HEK293T (cell line): ENCODE measurements around the gene DPY30.
"Not testable (repeated sequence)": the region's sequence is repeated elsewhere in the genome, so short reads cannot be mapped to it uniquely, and the experiment has no call there.

Experiments used
- CTCF ChIA-PET: fragments of 350-600 bp; formaldehyde crosslinking; extraction: SDS; loops from one replicate; lab custom pipeline; 2021; ENCODE audit warnings: antibody characterized with exemption, inconsistent platforms; lab: Yijun Ruan, JAX
- POLR2A ChIA-PET: fragments of 350-600 bp; formaldehyde crosslinking; extraction: SDS; loops from one replicate; lab custom pipeline; 2020; ENCODE audit warnings: antibody characterized with exemption, inconsistent platforms; lab: Yijun Ruan, JAX
- DNase-seq: peaks from one replicate; pipeline ENCODE4 v3.0.0; 2012; ENCODE audit warnings: mixed read lengths; ENCODE audit errors: extremely low spot score
- ARNT ChIP-seq: fragments of 450-650 bp; IDR thresholded peaks from 2 replicates; pipeline ENCODE4 v1.6.1; 2017; ENCODE audit warnings: mild to moderate bottlenecking
- BHLHE40 ChIP-seq: fragments of 450-650 bp; IDR thresholded peaks from 2 replicates; pipeline ENCODE4 v1.6.1; 2016; ENCODE audit warnings: mild to moderate bottlenecking, moderate library complexity, borderline replicate concordance
- CTBP1 ChIP-seq: fragments of 450-650 bp; IDR thresholded peaks from 2 replicates; pipeline ENCODE4 v1.6.1; 2016; ENCODE audit warnings: borderline replicate concordance
- ELF4 ChIP-seq: fragments of 450-650 bp; IDR thresholded peaks from 2 replicates; pipeline ENCODE4 v1.6.1; 2017; ENCODE audit warnings: antibody characterized with exemption
- FOXA1 ChIP-seq: fragments of 450-650 bp; IDR thresholded peaks from 2 replicates; pipeline ENCODE4 v1.6.1; 2016; ENCODE audit warnings: mild to moderate bottlenecking
- FOXK2 ChIP-seq: fragments of 450-650 bp; IDR thresholded peaks from 2 replicates; pipeline ENCODE4 v1.6.1; 2016; ENCODE audit warnings: mild to moderate bottlenecking
- FOXM1 ChIP-seq: fragments of 450-650 bp; IDR thresholded peaks from 2 replicates; pipeline ENCODE4 v1.6.1; 2017; ENCODE audit warnings: mild to moderate bottlenecking, borderline replicate concordance
- HDGF ChIP-seq: fragments of 450-650 bp; IDR thresholded peaks from 2 replicates; pipeline ENCODE4 v1.6.1; 2017; ENCODE audit warnings: antibody characterized with exemption, borderline replicate concordance
- L3MBTL2 ChIP-seq: fragments of 450-650 bp; conservative IDR thresholded peaks from 2 replicates; pipeline ENCODE4 v1.6.1; 2016; ENCODE audit warnings: mild to moderate bottlenecking
- LEF1 ChIP-seq: fragments of 450-650 bp; IDR thresholded peaks from 2 replicates; pipeline ENCODE4 v1.6.1; 2017; ENCODE audit warnings: mild to moderate bottlenecking, borderline replicate concordance
- NFRKB ChIP-seq: fragments of 450-650 bp; IDR thresholded peaks from 2 replicates; pipeline ENCODE4 v1.6.1; 2016; ENCODE audit warnings: mild to moderate bottlenecking, moderate library complexity
- SP1 ChIP-seq: fragments of 450-650 bp; IDR thresholded peaks from 2 replicates; pipeline ENCODE4 v1.6.1; 2017
- SUZ12 ChIP-seq: fragments of 450-650 bp; IDR thresholded peaks from 2 replicates; pipeline ENCODE4 v1.6.1; 2016; ENCODE audit warnings: mild to moderate bottlenecking
- ZNF384 ChIP-seq: fragments of 450-650 bp; IDR thresholded peaks from 2 replicates; pipeline ENCODE4 v1.6.1; 2016
- TF ChIP-seq, protein P1 (sequence below): fragments of 450-650 bp; IDR thresholded peaks from 2 replicates; pipeline ENCODE4 v1.6.1; 2016

Gene DPY30

DNA sequence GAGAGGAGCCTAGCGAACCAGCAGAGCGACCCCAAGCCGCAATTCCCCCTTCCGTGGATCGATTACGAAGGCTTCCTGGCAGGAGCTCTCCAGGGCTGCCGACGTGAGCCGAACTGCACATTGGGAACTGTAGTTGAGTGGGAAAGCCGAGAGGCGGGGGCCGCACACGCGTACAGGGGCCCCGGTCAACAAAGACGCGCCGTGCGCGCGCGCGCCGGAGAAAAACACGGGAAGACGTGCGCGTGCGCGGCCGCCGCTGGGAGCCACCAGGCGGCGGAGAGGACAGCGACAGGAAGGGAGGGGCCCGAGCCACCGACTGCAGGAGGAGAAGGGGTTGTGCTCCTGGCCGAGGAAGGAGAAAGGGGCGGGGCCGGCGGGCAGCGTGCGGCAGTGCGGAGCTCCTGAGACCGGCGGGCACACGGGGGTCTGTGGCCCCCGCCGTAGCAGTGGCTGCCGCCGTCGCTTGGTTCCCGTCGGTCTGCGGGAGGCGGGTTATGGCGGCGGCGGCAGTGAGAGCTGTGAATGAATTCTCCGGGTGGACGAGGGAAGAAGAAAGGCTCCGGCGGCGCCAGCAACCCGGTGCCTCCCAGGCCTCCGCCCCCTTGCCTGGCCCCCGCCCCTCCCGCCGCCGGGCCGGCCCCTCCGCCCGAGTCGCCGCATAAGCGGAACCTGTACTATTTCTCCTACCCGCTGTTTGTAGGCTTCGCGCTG lies 23.9 kb upstream of the DPY30 start, which contains the start of gene SPAST:
Gene SPAST (plus strand): TSS at position 247 of the 711 bp plus-strand sequence. CDS start 276 bp downstream, at position 523.
- peak; percentile 95 for DNase-seq
- no peak for TF ChIP-seq ELF4
- TF ChIP-seq BHLHE40, result no peak
- TF ChIP-seq FOXK2, result no peak
- POLR2A ChIA-PET, result interaction anchor here (0.6 to 7.5 kb wide), 22 partner anchors 8 to 619 kb away, joined by 3 to 110 read pairs (median 4); partner anchors contain the start of genes DPY30, MEMO1 and SLC30A6
- CTCF ChIA-PET, result interaction anchor here (0.6 to 1.0 kb wide), 2 partner anchors 64 to 559 kb away, joined by 3 read pairs; no protein-coding TSS in a partner anchor

- TF ChIP-seq, protein P1, sequence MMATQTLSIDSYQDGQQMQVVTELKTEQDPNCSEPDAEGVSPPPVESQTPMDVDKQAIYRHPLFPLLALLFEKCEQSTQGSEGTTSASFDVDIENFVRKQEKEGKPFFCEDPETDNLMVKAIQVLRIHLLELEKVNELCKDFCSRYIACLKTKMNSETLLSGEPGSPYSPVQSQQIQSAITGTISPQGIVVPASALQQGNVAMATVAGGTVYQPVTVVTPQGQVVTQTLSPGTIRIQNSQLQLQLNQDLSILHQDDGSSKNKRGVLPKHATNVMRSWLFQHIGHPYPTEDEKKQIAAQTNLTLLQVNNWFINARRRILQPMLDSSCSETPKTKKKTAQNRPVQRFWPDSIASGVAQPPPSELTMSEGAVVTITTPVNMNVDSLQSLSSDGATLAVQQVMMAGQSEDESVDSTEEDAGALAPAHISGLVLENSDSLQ, result no peak
- TF ChIP-seq HDGF (no peak), FOXA1 (no peak), CTBP1 (no peak), ARNT (no peak), L3MBTL2 (no peak)
- ChIA-PET POLR2A (interaction anchor here (0.9 to 7.5 kb wide), 10 partner anchors 7 to 104 kb away, joined by 3 to 110 read pairs (median 9); partner anchors contain the start of genes DPY30 and SLC30A6), CTCF (interaction anchor here (0.6 to 1.0 kb wide), 3 partner anchors 11 to 418 kb away, joined by 3 read pairs; no protein-coding TSS in a partner anchor)
- DNase-seq, result peak; percentile 34
Measured at GRCh38 chr2:32061973-32062861, 22.6 kb upstream of the DPY30 start.

GRCh38 chr2:32061430-32061829 lies 21.8 kb upstream of the DPY30 start:
- no peak for DNase-seq
- POLR2A ChIA-PET, result interaction anchor here (2.1 to 7.5 kb wide), 3 partner anchors 13 to 104 kb away, joined by 22 to 110 read pairs (median 23); partner anchors contain the start of genes DPY30 and SLC30A6
- CTCF ChIA-PET, result interaction anchor here (0.6 kb wide), 1 partner anchor 419 kb away, joined by 3 read pairs; no protein-coding TSS in a partner anchor
- TF ChIP-seq FOXM1, result no peak

DNA sequence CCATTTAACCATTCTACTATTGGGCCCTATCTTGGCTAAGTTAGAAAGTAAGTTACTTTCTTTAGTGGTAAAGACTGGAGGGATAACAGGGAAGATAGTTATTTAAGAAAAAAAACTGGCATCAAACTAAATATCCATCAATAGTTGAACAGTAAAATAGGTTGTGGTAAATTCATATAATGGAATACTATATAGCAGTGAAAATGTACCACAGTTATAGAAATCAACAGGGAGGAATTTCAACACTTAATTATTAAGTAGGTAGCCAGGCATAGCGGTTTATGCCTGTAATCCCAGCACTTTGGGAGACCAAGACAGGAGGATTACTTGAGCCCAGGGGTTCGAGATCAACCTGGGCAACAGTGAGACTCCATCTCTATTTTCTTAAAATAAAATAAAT lies 20.7 kb upstream of the DPY30 start:
- ChIA-PET POLR2A (no interaction called here), CTCF (no interaction called here)
- no peak for DNase-seq
- TF ChIP-seq LEF1 (no peak), CTBP1 (no peak), SP1 (no peak), FOXK2 (no peak)

DNA sequence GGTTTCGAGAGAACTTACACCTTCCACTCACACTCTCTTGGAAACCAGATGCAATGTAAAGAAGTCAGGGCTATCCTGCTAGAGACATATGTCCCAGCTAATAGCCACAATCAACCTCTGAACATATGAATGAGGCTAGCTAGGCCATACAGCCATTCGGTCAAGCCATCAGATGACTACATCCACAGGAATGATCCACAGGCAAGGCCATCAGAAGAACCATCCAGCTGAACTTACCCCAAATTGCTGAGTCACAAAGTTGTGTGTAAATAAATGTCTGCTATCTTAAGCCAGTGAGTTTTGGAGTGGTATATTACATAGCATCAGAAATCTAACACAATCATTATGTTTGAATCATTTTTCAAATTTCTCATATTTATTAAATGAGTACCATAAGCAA lies 18.5 kb upstream of the DPY30 start:
- POLR2A ChIA-PET, result interaction anchor here (1.2 to 2.3 kb wide), 2 partner anchors 18 kb away, joined by 5 to 6 read pairs; partner anchors contain the start of gene DPY30

GRCh38 chr2:32054583-32054982 lies 15.0 kb upstream of the DPY30 start:
- POLR2A ChIA-PET, result interaction anchor here (0.9 to 2.6 kb wide), 3 partner anchors 8 to 111 kb away, joined by 3 to 17 read pairs (median 10); partner anchors contain the start of genes DPY30, SLC30A6 and SPAST
- DNase-seq, result not testable (repeated sequence)
- CTCF ChIA-PET, result interaction anchor here (0.7 to 0.9 kb wide), 2 partner anchors 169 to 218 kb away, joined by 3 read pairs; no protein-coding TSS in a partner anchor

More for the DNA sequence above, 18.5 kb upstream of the DPY30 start:
- TF ChIP-seq FOXA1 (no peak), SUZ12 (no peak), LEF1 (no peak), CTBP1 (no peak), ZNF384 (no peak), ARNT (no peak), BHLHE40 (no peak), SP1 (no peak), FOXM1 (no peak), HDGF (no peak), NFRKB (no peak), FOXK2 (no peak)
- CTCF ChIA-PET, result no interaction called here
- no peak for DNase-seq

- no peak for TF ChIP-seq FOXA1
- ChIA-PET CTCF (interaction anchor here (1.1 kb wide), 1 partner anchor 10 kb away, joined by 3 read pairs; no protein-coding TSS in a partner anchor), POLR2A (interaction anchor here (1.2 kb wide), 1 partner anchor 11 kb away, joined by 5 read pairs; no protein-coding TSS in a partner anchor)
- no peak for DNase-seq
Measured at GRCh38 chr2:32051836-32052439, 12.3 kb upstream of the DPY30 start.
